Measurements from ENCODE around the gene WWTR1.

Gene WWTR1

DNA sequence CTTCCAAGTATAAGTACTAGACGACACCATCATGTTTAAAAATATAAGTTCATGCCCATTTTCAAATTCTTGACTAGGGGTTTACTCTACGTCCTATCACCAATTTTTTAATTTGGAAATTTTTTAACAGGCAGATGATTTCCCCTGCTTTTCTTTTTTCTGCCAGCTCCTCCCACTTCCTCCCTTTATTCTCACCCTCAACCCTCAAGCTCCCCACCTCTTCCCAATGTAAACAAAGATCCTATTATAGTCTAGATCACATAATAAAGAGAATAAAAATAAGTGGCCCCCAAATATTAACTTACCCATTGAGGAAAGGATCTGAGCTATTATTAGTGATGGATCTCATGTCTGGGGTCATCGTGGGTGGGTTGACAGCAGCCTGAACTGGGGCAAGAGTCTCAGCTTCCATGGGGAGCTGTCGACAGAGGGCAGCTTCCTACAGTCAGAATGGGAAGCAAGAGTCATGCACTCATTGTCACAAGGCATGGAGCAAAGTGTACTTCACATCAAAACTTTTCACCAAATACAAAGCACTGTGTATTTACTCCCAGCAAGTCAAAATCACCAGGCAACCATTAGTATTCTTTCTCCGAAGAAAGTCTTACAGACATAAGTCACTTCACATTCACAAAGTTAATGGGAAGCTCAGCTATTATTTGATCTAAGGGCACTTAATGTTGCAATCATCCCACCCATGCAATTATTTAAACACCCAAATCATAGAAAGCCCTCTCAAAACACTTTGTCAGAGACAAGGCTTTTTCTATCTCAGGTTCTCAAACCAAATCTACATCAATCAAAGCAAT, 130.1 kb downstream of the WWTR1 start:
- DNase-seq: no peak

DNA sequence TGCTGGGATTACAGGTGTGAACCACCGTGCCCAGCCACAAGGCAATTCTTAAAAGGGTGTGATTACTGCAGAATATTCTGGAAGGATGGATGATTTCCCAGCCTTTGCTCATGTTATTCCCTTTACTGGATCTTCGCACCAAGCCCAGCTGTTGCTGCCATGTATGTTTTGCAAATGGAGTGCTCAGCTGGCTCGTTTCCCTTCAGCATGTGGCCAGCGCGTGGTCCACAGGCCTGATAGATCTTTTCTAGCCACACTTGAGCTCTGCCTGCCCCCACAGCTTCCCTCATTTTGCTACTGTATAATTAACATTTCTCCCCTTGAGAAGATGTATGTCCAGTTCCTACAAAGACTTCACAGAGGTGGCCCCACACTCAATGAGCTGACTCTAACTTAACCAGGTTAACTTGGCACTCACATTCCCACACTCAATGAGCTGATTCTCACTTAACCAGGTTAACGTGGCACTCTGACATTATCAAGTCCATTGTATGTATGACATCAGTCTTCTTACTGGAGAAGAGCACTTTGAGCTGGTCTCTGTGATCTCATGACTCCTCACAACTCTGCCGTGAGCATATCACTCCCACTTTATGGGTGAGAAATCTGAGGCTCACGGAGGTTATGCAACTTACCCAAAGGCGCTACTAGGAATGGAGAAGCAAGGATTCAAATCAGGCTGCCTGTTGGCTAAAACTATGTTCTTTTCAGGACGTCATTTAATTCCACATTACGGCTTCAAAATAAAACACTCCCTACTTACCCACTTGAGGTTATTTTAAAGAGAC, 134.1 kb downstream of the WWTR1 start:
- no peak for DNase-seq

GRCh38 chr3:149519912-149520311, 137.9 kb downstream of the WWTR1 start:
- no peak for DNase-seq

DNA sequence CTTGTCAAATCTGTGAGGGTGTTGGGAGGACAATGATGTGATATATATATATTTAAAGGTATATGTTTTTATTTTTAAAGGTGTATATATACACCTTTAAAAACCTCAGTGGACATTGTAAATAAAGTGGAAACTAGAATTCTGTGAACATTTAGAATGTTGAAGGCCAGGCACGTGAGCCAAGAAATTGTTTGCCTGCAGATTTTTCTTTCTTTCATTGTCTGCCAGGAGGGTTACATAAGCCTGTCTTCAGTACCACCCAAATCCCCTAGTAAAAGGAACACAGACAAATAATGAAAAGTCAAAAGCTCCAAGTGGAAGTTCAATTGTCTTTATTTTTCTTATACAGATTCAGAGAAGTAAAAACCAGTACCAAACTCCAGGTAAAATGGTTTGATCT, 140.9 kb downstream of the WWTR1 start:
- DNase-seq: no peak

DNA sequence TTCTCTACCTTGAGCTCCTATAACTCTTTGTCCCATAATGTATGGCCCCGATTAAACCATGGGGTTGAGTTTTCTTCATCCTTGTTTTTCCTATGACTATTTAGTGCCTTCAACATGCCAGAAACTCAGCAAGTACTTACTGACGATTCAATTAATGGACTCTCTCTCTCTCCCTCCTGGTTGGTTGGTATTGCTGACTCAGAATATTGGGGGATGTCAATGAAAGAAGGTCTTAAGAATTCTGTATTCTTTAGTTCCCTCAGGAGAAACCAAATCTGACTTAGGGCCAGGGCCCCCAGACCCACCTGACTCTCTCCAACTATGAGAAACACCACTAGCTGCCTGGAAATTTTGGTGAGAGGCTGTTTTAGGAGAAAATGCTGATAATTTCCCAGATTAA, 142.6 kb downstream of the WWTR1 start:
- DNase-seq: no peak

GRCh38 chr3:149514471-149514870, 143.4 kb downstream of the WWTR1 start:
- DNase-seq: no peak

DNA sequence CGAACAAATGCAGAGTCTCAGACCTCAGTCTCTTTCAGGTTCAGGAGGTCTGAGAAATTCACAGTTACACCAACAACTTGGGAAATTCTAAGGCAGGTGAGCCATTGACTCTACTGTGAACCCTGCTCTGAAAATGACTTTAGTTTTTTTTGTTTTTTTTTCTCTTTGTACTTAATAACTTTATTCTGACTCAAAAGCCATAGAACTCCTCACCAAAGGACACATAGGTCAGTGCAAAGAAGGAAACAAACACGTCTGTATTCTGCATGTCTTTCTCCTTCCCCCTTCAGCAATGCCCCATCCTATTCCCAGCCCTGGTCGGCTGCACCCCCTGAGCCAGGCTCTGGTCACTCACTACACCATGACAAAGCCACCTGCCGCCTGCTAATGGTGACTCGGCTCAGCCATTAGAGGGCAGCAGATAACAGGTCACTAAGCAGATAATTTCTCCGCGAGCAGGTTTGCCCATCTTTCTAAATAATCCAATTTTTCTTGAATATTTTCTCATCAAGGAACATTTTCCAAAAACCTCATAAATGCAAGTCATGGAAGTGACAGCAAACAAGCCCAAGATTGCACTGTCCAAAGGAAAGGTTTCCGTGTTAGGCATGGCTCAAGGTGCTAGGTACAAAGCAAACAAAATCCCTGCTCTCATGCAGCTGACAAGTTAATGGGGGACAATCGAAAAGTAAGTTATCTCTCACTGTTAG, 145.6 kb downstream of the WWTR1 start:
- DNase-seq: peak; percentile 70

GRCh38 chr3:149511040-149511626, 146.7 kb downstream of the WWTR1 start:
- DNase-seq: no peak

GRCh38 chr3:149510480-149510879, 147.3 kb downstream of the WWTR1 start:
- DNase-seq: no peak

- no peak for DNase-seq
Observed at GRCh38 chr3:149509526-149509925, 148.3 kb downstream of the WWTR1 start.

GRCh38 chr3:149507491-149508324, 150.1 kb downstream of the WWTR1 start:
- DNase-seq: no peak

DNA sequence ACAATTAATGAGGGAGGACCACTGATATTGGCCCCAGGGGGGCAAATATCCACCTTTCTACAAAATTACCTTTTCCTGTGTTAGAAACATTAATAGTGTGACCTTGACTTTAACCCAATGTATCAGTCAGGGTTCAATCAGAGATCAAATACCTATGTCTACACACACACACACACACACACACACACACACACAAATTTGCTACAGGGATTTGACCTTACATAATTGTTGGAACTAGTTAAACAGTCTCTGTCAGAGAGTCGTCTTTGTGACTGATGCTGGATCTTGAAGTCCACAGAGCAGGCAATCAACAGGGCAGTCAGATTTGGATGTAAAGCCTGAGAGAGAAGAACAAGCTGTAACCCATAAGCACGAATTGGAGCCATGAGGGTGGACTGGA, 150.9 kb downstream of the WWTR1 start:
- DNase-seq: no peak

DNA sequence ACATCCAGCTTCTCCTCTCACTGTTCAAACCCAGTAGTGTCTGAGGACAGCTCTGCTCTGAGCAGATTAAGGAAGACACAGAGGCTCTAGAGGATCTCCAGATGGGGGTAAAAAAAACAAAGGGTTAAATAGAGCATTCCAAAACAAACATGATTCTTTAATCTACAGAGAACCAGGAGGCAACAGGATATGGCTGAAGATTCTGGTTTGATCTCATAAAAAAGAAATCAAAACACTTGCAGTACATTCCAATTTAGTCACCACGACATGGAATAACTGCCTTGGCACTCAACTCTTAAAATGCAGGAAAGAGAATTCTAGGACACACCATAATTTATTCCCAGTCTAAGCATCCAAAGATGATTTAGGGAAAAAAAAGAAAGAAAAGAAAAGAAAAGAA, 151.3 kb downstream of the WWTR1 start:
- DNase-seq: no peak

GRCh38 chr3:149502438-149502837, 155.4 kb downstream of the WWTR1 start:
- DNase-seq: no peak

DNA sequence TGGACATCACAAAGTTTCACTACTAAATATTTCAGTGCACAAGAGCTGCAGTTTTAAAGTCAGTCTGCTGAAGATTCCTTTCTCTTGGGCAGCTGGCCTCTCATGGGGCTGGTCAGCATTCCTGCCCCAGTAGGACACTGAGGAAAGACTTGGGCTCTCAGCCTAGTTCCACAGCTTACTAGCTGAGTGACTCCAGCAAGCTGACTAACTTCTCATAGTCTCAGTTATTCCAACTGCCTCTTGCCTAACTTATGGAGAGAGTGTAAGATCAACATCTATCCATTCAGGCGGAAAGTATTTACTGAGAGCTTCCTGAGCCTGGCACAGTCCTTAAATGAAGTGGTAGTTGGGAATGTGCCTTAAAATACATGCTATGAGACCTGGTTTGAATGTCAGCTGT, 156.3 kb downstream of the WWTR1 start:
- no peak for DNase-seq

DNA sequence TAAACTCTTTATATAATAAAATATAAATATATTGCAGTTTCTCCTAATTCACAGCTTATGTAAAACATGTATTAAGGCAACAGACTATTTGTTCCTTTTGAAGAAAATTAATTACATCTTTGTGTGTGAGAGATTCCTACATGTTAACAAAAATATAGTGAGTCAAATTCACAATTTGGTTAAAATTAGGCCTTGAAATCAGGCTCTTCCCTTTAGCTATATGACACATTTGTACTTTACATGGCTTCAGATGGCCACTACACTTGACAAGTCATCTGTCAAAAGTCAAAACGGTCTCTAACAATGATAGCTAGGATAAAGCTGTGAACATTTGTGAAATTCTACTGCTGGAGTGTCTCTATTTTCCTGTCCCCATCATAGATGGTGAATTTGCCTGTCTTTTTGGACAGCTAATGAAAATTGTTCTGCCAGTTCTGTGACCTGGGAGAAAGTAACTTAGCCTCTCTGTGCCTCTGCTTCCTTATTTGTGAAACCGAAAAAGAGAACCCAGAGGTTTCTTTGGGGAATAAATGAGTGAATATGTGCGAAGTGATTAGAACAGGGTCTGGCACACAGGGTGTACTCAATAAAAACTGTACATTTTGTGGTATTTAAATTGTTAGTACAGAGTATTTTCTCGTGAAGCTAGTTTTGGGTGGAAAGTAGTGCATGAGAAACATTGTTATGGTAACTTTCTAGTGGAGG, 159.7 kb downstream of the WWTR1 start:
- DNase-seq: no peak

DNA sequence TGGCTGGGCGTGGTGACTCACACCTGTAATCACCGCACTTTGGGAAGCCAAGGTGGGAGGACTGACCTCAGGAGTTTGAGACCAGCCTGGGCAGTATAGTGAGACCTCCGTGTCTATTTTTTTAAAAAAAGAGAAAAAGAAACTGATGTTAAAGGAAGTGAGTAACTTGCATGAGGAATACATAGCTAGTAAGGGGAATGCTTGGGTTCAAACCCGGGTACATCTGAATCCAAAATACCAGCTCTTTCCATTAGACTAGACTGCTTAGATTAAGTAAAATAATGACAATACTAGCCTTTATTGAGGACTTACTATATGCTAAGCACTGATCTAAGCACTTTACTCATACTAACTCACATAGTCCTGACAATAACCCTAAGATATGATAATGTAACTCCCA, 160.9 kb downstream of the WWTR1 start:
- DNase-seq: no peak

DNA sequence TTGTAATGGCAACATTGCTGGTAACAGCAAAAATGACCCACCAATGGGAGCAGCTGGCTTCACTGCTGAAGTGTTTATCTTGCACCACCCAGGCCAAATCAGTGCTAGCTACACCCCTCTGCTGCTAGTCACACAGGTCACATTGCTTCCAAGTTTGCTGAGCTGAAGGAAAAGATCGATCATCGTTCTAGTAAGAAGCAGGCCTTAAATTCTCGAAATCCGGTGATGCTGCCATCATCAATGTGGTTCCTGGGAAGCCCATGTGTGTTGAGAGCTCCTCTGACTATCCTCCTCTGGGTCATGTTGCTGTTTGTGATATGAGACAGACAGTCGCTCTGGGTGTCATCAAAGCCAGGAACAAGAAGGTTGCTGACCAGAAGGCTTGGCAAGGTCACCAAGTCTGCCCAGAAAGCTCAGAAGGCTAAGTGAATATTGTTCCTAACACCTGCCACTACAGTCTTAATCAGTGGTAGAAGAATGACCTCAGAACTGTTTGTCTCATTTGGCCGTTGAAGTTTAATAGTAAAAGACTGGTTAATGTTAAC, 162.2 kb downstream of the WWTR1 start:
- DNase-seq: no peak

- DNase-seq: no peak
Observed at GRCh38 chr3:149494759-149495580, 162.9 kb downstream of the WWTR1 start.

GRCh38 chr3:149494022-149494758, 163.6 kb downstream of the WWTR1 start:
- peak; percentile 74 for DNase-seq

All from femur (tissue), 1 donor.